IMR-90 (cell line): ENCODE results near the gene PPFIA1. TPM values are rescaled to one million over a fixed set of nuclear protein-coding genes. Genes with fewer than 3 reads are reported as not detected.
A peak's percentile ranks its signal among the peaks of the same experiment; 100 is the strongest.

Experiments
- ATAC-seq: fragments of 200-7000 bp; cut with Tn5 transposase; 2 replicates; pipeline ENCODE4 v1.9.1; 2020; ENCODE audit warnings: low read depth, mild to moderate bottlenecking, moderate library complexity
- BruUV-seq: library from RNA; stranded (reverse); fragments of 400-500 nt; replicated peaks from 2 replicates; lab custom pipeline; 2021; lab: Mats Ljungman, UMichigan
- CTCF ChIA-PET: fragments of 300-600 bp; formaldehyde crosslinking; extraction: SDS; loops from one replicate; lab custom pipeline; 2021; ENCODE audit warnings: antibody characterized with exemption; lab: Yijun Ruan, JAX
- POLR2A ChIA-PET: fragments of 300-600 bp; sonication (Branson Sonifier 250); formaldehyde crosslinking; loops from one replicate; lab custom pipeline; 2022; ENCODE audit warnings: antibody characterized with exemption; ENCODE audit not compliant: unreplicated experiment; lab: Charles Lee
- DNase-seq: peaks from one replicate; pipeline ENCODE4 v3.0.0; 2013
- H2AFZ ChIP-seq: replicated peaks from 2 replicates; pipeline ENCODE3; 2013; ENCODE audit warnings: low read length, mild to moderate bottlenecking; ENCODE audit not compliant: poor library complexity
- H2AK5ac ChIP-seq: 2 replicates; pipeline ENCODE4 v1.6.1; 2013; ENCODE audit warnings: low read depth, low read length, inconsistent platforms
- H2AK9ac ChIP-seq: replicated peaks from 2 replicates; pipeline ENCODE3; 2013; ENCODE audit warnings: mild to moderate bottlenecking, low read depth, low read length, moderate library complexity; ENCODE audit not compliant: poor library complexity
- H2BK120ac ChIP-seq: 2 replicates; pipeline ENCODE4 v1.6.1; 2013; ENCODE audit warnings: low read depth, low read length, inconsistent platforms
- H2BK15ac ChIP-seq: 3 replicates; pipeline ENCODE4 v1.6.1; 2013; ENCODE audit warnings: low read depth, low read length, inconsistent platforms
- H2BK20ac ChIP-seq: 2 replicates; pipeline ENCODE4 v1.6.1; 2013; ENCODE audit warnings: low read depth, mild to moderate bottlenecking, inconsistent platforms, low read length, moderate library complexity
- H2BK5ac ChIP-seq: 2 replicates; pipeline ENCODE4 v1.6.1; 2013; ENCODE audit warnings: mild to moderate bottlenecking, low read depth, low read length, inconsistent platforms; ENCODE audit not compliant: poor library complexity, severe bottlenecking
- H3K14ac ChIP-seq: replicated peaks from 2 replicates; pipeline ENCODE4 v1.6.1; 2013; ENCODE audit warnings: low read depth, low read length, inconsistent platforms
- H3K18ac ChIP-seq: 2 replicates; pipeline ENCODE4 v1.6.1; 2013; ENCODE audit warnings: low read depth, low read length, control low read depth
- H3K23ac ChIP-seq: 2 replicates; pipeline ENCODE4 v1.6.1; 2013; ENCODE audit warnings: low read depth, low read length, inconsistent platforms
- H3K27ac ChIP-seq: 2 replicates; pipeline ENCODE4 v1.5.1; 2013; ENCODE audit warnings: mild to moderate bottlenecking, control low read depth, low read length; ENCODE audit not compliant: insufficient read depth
- H3K27me3 ChIP-seq: 2 replicates; pipeline ENCODE4 v1.6.1; 2013; ENCODE audit warnings: low read length; ENCODE audit not compliant: control insufficient read depth, insufficient read depth
- H3K36me3 ChIP-seq: 2 replicates; pipeline ENCODE4 v1.6.1; 2013; ENCODE audit warnings: low read length, mixed read lengths; ENCODE audit not compliant: control insufficient read depth, insufficient read depth
- H3K4ac ChIP-seq: 2 replicates; pipeline ENCODE4 v1.6.1; 2013; ENCODE audit warnings: low read depth, low read length, inconsistent platforms
- H3K4me1 ChIP-seq: 2 replicates; pipeline ENCODE4 v1.6.1; 2013; ENCODE audit warnings: low read length, mixed read lengths; ENCODE audit not compliant: control insufficient read depth, insufficient read depth
- H3K4me2 ChIP-seq: 2 replicates; pipeline ENCODE4 v1.6.1; 2013; ENCODE audit warnings: low read depth, mild to moderate bottlenecking, control low read depth, low read length, moderate library complexity
- H3K4me3 ChIP-seq: 2 replicates; pipeline ENCODE4 v1.5.1; 2013; ENCODE audit warnings: low read depth, mild to moderate bottlenecking, control low read depth, low read length, moderate library complexity; ENCODE audit not compliant: insufficient read depth
- H3K56ac ChIP-seq: 2 replicates; pipeline ENCODE4 v1.6.1; 2013; ENCODE audit warnings: low read length, inconsistent platforms; ENCODE audit not compliant: insufficient read depth; ENCODE audit errors: extremely low read depth
- H3K79me1 ChIP-seq, 2 experiments: 2 replicates each; pipeline ENCODE4 v1.6.1; 2013; ENCODE audit warnings: low read length in 2 of 2, inconsistent platforms in 1 of 2, low read depth in 1 of 2
- H3K9ac ChIP-seq: 2 replicates; pipeline ENCODE4 v1.6.1; 2013; ENCODE audit warnings: low read depth, low read length, control low read depth
- H3K9me1 ChIP-seq: 2 replicates; pipeline ENCODE4 v1.6.1; 2013; ENCODE audit warnings: low read length, inconsistent platforms; ENCODE audit not compliant: insufficient read depth
- H3K9me3 ChIP-seq: 2 replicates; pipeline ENCODE4 v1.6.1; 2013; ENCODE audit warnings: low read length; ENCODE audit not compliant: control insufficient read depth, insufficient read depth
- H4K20me1 ChIP-seq: 2 replicates; pipeline ENCODE4 v1.6.1; 2013; ENCODE audit warnings: low read length, inconsistent platforms; ENCODE audit not compliant: insufficient read depth
- H4K5ac ChIP-seq: 2 replicates; pipeline ENCODE4 v1.6.1; 2013; ENCODE audit warnings: mild to moderate bottlenecking, low read depth, low read length, control low read depth
- H4K8ac ChIP-seq, 2 experiments: 2 replicates each; pipeline ENCODE4 v1.6.1; 2013; ENCODE audit warnings: low read depth in 2 of 2, low read length in 2 of 2, control low read depth in 1 of 2, inconsistent platforms in 1 of 2
- H4K91ac ChIP-seq: 2 replicates; pipeline ENCODE4 v1.6.1; 2013; ENCODE audit warnings: low read depth, low read length, inconsistent platforms; ENCODE audit not compliant: insufficient read depth
- CEBPB ChIP-seq: IDR thresholded peaks from 2 replicates; pipeline ENCODE4 v1.6.1; 2012; ENCODE audit warnings: low read depth, low read length, improper control_type of control experiment
- CHD1 ChIP-seq: IDR thresholded peaks from 2 replicates; pipeline ENCODE4 v1.6.1; 2012; ENCODE audit warnings: low read depth, low read length, improper control_type of control experiment
- FOS ChIP-seq: fragments of 150-350 bp; IDR thresholded peaks from 2 replicates; pipeline ENCODE4 v1.6.1; 2016; ENCODE audit warnings: low read depth, low read length
- MAFK ChIP-seq: IDR thresholded peaks from 2 replicates; pipeline ENCODE4 v1.6.1; 2012; ENCODE audit warnings: low read depth, low read length, improper control_type of control experiment
- POLR2A ChIP-seq: IDR thresholded peaks from 2 replicates; pipeline ENCODE4 v1.6.1; 2012; ENCODE audit warnings: mild to moderate bottlenecking, low read depth, low read length
- WGBS, 2 experiments: methylation state at CpG; one replicate each; pipeline versions ENCODE4 v1.1.5 to v1.1.7; 2013; ENCODE audit warnings: missing lambda C conversion rate in 2 of 2; ENCODE audit not compliant: insufficient read length in 1 of 2; ENCODE audit errors: extremely low coverage in 2 of 2; 5-methylcytosine and 5-hydroxymethylcytosine counted together
- dilution Hi-C: fragments of 300-500 bp; cut with HindIII; formaldehyde crosslinking; loops from one replicate; pipeline ENCODE4 v1.14.3; 2018; ENCODE audit warnings: low sequenced_read_pairs; ENCODE audit not compliant: unreplicated experiment
- in situ Hi-C: fragments of 300-500 bp; cut with MboI; formaldehyde crosslinking; loops from 3 replicates; pipeline ENCODE4 v1.14.3; 2019; ENCODE audit warnings: low sequenced_read_pairs, inconsistent platforms, mixed read lengths
- intact Hi-C: fragments of 100-400 bp; cut with micrococcal nuclease; formaldehyde crosslinking; loops from 2 replicates; pipeline ENCODE4 v1.10.0; 2022
- polyA plus RNA-seq, 3 experiments: library from polyadenylated mRNA; depleted of rRNA; stranded (reverse); fragments of >200 nt; gene quantifications; 2 replicates each; pipeline ENCODE4 v1.2.3, GENCODE V29; 2012; ENCODE audit warnings: low replicate concordance in 1 of 3
- total RNA-seq: library from RNA; depleted of rRNA; stranded (reverse); fragments of >200 nt; gene quantifications from 2 replicates; pipeline ENCODE4 v1.2.3, GENCODE V29; 2012
- TF ChIP-seq, protein P1 (sequence below): fragments of 150-350 bp; IDR thresholded peaks from 2 replicates; pipeline ENCODE4 v1.6.1; 2017; ENCODE audit warnings: mild to moderate bottlenecking, antibody characterized with exemption, low read length, low read depth
- TF ChIP-seq, protein P2 (sequence below): conservative IDR thresholded peaks from 2 replicates; pipeline ENCODE4 v1.5.1; 2012; ENCODE audit warnings: mild to moderate bottlenecking, low read depth, low read length, improper control_type of control experiment

Gene PPFIA1
- total and polyA plus RNA-seq, 2 of the 4 experiments (the other 2 are of a cell fraction), result 25.6 to 37.2 TPM

DNA sequence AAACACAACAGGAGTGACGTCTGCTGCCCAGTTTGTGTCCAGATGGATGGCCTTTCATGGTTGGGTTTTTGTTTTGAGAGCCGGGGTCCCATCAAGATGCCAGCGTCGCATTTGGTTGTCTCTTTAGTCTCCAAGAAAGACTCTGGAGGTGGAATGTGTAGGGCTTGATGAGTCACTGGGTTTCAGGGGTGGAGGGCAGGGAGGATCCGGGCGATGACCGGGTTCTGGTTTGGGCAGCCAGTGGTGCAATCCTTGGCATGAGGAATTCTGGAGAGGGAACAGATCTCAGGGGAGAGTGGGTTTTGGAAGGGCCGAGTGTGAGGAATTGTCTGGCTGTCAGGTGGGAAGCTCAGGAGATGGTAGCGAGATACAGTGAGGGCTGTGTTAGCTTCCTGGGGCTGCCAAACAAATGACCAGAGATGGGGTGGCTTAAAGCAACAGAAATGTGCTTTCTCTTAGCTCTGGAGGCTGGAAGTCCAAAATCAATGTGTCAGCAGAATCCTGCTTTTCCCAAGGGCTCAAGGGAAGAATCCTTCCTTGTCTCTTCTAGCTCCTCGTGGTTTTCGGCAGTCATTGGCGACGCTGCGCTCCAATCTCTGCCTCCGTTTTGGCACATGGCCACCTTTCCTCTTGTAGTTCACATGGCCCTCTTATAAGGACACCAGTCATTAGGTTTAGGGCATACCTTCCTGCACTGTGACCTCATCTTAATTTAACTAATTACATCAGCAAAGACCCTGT is 26.4 kb upstream of the PPFIA1 start:
- peak overlapping the region; percentile 61; the same call in 2 of the 3 replicates for H2BK15ac ChIP-seq
- H3K9ac ChIP-seq, result no peak overlapping the region
- no peaks in the 10 kb centered on the region for H3K79me1 ChIP-seq
- 81% methylated on average over 15 of the region's 15 CpGs; no CpG with 5 or more reads in 1 of the 2 experiments for WGBS, 2 experiments
- H3K9me3 ChIP-seq, result no peaks in the 10 kb centered on the region
- in situ Hi-C loops (no loop called here), dilution Hi-C loops (no loop called here), intact Hi-C loops (no loop called here)
- peaks cover 14% of the 10 kb centered on the region for H3K27me3 ChIP-seq
- H2AK5ac ChIP-seq, result peak overlapping the region; percentile 84
- no peak overlapping the region for H2AFZ ChIP-seq
- H4K5ac ChIP-seq, result peak overlapping the region; percentile 3; the same call in 1 of the 2 replicates
- no peaks in the 10 kb centered on the region; the same call in 1 of the 2 replicates for H4K20me1 ChIP-seq
- peak overlapping the region; percentile 53; the same call in 1 of the 2 replicates for H3K18ac ChIP-seq
- no peak overlapping the region for H3K56ac ChIP-seq
- ATAC-seq (peak; percentile 9; the same call in 1 of the 2 replicates), DNase-seq (no peak)
- TF ChIP-seq, protein P1, sequence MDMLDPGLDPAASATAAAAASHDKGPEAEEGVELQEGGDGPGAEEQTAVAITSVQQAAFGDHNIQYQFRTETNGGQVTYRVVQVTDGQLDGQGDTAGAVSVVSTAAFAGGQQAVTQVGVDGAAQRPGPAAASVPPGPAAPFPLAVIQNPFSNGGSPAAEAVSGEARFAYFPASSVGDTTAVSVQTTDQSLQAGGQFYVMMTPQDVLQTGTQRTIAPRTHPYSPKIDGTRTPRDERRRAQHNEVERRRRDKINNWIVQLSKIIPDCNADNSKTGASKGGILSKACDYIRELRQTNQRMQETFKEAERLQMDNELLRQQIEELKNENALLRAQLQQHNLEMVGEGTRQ, result no peak
- peak; percentile 95 for TF ChIP-seq MAFK
- no peak for TF ChIP-seq CHD1
- TF ChIP-seq CEBPB, result peak; percentile 66
- TF ChIP-seq FOS, result peak; percentile 60
- TF ChIP-seq, protein P2, sequence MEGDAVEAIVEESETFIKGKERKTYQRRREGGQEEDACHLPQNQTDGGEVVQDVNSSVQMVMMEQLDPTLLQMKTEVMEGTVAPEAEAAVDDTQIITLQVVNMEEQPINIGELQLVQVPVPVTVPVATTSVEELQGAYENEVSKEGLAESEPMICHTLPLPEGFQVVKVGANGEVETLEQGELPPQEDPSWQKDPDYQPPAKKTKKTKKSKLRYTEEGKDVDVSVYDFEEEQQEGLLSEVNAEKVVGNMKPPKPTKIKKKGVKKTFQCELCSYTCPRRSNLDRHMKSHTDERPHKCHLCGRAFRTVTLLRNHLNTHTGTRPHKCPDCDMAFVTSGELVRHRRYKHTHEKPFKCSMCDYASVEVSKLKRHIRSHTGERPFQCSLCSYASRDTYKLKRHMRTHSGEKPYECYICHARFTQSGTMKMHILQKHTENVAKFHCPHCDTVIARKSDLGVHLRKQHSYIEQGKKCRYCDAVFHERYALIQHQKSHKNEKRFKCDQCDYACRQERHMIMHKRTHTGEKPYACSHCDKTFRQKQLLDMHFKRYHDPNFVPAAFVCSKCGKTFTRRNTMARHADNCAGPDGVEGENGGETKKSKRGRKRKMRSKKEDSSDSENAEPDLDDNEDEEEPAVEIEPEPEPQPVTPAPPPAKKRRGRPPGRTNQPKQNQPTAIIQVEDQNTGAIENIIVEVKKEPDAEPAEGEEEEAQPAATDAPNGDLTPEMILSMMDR, result no peak
- TF ChIP-seq POLR2A, result no peak
- H3K4me2 ChIP-seq, result no peak overlapping the region
- peak overlapping the region; percentile 78 for H3K4ac ChIP-seq
- no TSS peak for BruUV-seq
- H4K91ac ChIP-seq, result peak overlapping the region; percentile 46
- peak overlapping the region; percentile 57; the same call in 1 of the 2 replicates for H3K14ac ChIP-seq
- peak overlapping the region; percentile 45 for H2AK9ac ChIP-seq
- H3K27ac ChIP-seq, result no peak overlapping the region
- 0 out of 2 replicates have a peak overlapping the region, but pooled peaks have one; percentile 19 for H3K23ac ChIP-seq
- peak overlapping the region; percentile 48 for H2BK20ac ChIP-seq
- POLR2A ChIA-PET, result no interaction called here
- H2BK5ac ChIP-seq, result peak overlapping the region; percentile 52
- CTCF ChIA-PET, result interaction anchor here (0.6 kb wide), 2 partner anchors 21 to 532 kb away, joined by 3 read pairs; no protein-coding TSS in a partner anchor
- peaks cover 10% of the 10 kb centered on the region; the same call in 1 of the 2 replicates for H3K9me1 ChIP-seq
- peak overlapping the region; percentile 2 to 34; a peak in 3 of 4 replicates for H4K8ac ChIP-seq
- H2BK120ac ChIP-seq, result peak overlapping the region; percentile 70
- H3K36me3 ChIP-seq, result no peaks in the 10 kb centered on the region
- peaks cover 15% of the 10 kb centered on the region for H3K4me1 ChIP-seq
- H3K4me3 ChIP-seq, result no peak overlapping the region
